ENCODE results near the gene USP15. TPM values are rescaled to one million over a fixed set of nuclear protein-coding genes. Genes with fewer than 3 reads are reported as not detected.

Gene USP15
- total and polyA plus RNA-seq, 2 donors (not counting 1 experiment from before 2014, with no cell fraction given) = 116 to 182 TPM

DNA sequence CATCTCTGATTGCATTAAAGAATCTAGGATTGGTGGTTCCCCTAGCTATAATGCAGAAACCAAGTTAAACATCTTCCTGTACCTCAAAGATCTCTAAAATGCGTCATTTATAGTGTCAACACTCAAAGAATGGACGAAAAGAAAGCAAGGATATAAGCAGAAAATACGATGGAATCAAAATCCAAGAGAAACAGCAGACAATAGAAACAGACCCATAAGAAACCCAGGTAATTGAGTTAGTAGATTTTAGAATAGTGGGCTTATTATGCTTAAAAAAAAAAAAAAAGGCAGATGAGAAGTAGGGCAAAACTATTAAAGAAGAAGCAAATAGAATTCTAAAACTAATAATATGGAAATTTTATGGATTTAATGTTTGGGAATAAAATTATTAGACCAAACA, 44.4 kb downstream of the USP15 start:
- Histone ChIP-seq H3K4me1 (ENCODE audit: control insufficient read depth in 2 of 2, insufficient read depth in 2 of 2, low read length in 2 of 2) (no peaks in the 10 kb centered on the region), H3K36me3 (replicated peaks in 1 of 2; ENCODE audit: control extremely low read depth in 1 of 2, control insufficient read depth in 1 of 2, extremely low read depth in 1 of 2, insufficient read depth in 2 of 2, low read length in 1 of 2) (peaks cover 4 to 58% of the 10 kb centered on the region in 2 experiments), H3K79me2 (ENCODE audit: control insufficient read depth, insufficient read depth, low read length) (peaks cover 94% of the 10 kb centered on the region), H3K27ac (ENCODE audit: low read length in 2 of 2) (no peak overlapping the region), H3K4me2 (replicated peaks; ENCODE audit: low read depth, low read length, poor library complexity, severe bottlenecking) (no peak overlapping the region), H3K27me3 (replicated peaks in 1 of 4; ENCODE audit: control extremely low read depth in 1 of 4, control insufficient read depth in 3 of 4, insufficient read depth in 4 of 4, low read length in 3 of 4) (no peaks in the 10 kb centered on the region), H3K9ac (ENCODE audit: low read length) (no peak overlapping the region), H2AFZ (ENCODE audit: insufficient read depth, low read depth, low read length, poor library complexity, severe bottlenecking) (no peak overlapping the region), H4K20me1 (ENCODE audit: control insufficient read depth, insufficient read depth, low read length, poor library complexity, severe bottlenecking) (peaks cover 51% of the 10 kb centered on the region), H3K9me3 (ENCODE audit: control extremely low read depth in 1 of 3, control insufficient read depth in 2 of 3, insufficient read depth in 1 of 3, low read length in 2 of 3) (peaks cover 0 to 5% (median 4%) of the 10 kb centered on the region in 3 donors), H3K4me3 (ENCODE audit: control extremely low read depth in 1 of 5, extremely low read depth in 1 of 5, insufficient read depth in 1 of 5, low read depth in 2 of 5, low read length in 4 of 5) (no peak overlapping the region)
- DNase-seq (no peak), ATAC-seq (ENCODE audit: low read depth) (no peak)
- Mint-ChIP-seq H3K4me3 (no peak overlapping the region), H3K27ac (no peak overlapping the region), H3K9me3 (ENCODE audit: insufficient read depth) (peaks cover 9% of the 10 kb centered on the region), H3K27me3 (no peaks in the 10 kb centered on the region), H3K4me1 (peaks cover 36% of the 10 kb centered on the region)
- intact Hi-C loops (cut with micrococcal nuclease) = loop anchor here (10.0 kb wide), 1 partner anchor 50 kb away; no protein-coding TSS in a partner anchor
- no CpG with 5 or more reads among the region's 3 CpGs for WGBS (ENCODE audit: insufficient coverage)
- POLR2A ChIA-PET = no interaction called here
- TF ChIP-seq, protein P1, sequence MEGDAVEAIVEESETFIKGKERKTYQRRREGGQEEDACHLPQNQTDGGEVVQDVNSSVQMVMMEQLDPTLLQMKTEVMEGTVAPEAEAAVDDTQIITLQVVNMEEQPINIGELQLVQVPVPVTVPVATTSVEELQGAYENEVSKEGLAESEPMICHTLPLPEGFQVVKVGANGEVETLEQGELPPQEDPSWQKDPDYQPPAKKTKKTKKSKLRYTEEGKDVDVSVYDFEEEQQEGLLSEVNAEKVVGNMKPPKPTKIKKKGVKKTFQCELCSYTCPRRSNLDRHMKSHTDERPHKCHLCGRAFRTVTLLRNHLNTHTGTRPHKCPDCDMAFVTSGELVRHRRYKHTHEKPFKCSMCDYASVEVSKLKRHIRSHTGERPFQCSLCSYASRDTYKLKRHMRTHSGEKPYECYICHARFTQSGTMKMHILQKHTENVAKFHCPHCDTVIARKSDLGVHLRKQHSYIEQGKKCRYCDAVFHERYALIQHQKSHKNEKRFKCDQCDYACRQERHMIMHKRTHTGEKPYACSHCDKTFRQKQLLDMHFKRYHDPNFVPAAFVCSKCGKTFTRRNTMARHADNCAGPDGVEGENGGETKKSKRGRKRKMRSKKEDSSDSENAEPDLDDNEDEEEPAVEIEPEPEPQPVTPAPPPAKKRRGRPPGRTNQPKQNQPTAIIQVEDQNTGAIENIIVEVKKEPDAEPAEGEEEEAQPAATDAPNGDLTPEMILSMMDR (IDR thresholded peaks at IDR 0.05) = no peak
- TF ChIP-seq EZH2 (IDR thresholded peaks at IDR 0.05; ENCODE audit: borderline replicate concordance, insufficient read depth, low read depth, low read length, poor library complexity, severe bottlenecking) = no peak
- CTCF ChIA-PET = no interaction called here

DNA sequence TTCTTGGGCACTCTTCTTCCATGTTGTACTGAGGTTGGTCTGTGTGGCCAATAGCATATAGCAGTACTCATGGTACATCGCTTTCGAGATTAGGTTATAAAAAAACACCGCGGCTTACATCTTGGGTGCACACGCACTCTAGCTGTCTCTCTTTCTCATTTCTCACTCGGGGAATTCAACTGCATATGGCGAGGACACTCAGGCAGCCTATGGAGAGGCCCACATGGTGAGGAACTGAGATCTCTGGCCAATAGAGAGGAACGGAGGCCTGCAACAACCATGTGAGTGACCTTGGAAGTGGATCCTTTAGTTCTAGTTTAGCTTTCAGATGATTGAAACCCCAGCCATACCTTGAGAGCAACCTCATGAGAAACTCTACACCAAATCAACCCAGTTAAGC, 45.6 kb downstream of the USP15 start:
- Histone ChIP-seq H3K4me3 (ENCODE audit: control extremely low read depth in 1 of 5, extremely low read depth in 1 of 5, insufficient read depth in 1 of 5, low read depth in 2 of 5, low read length in 4 of 5) (no peak overlapping the region), H3K4me1 (ENCODE audit: control insufficient read depth in 2 of 2, insufficient read depth in 2 of 2, low read length in 2 of 2) (peaks cover 0 to 6% of the 10 kb centered on the region in 2 donors), H3K36me3 (replicated peaks in 1 of 2; ENCODE audit: control extremely low read depth in 1 of 2, control insufficient read depth in 1 of 2, extremely low read depth in 1 of 2, insufficient read depth in 2 of 2, low read length in 1 of 2) (peaks cover 4 to 64% of the 10 kb centered on the region in 2 experiments), H3K9me3 (ENCODE audit: control extremely low read depth in 1 of 3, control insufficient read depth in 2 of 3, insufficient read depth in 1 of 3, low read length in 2 of 3) (peaks cover 0 to 5% (median 4%) of the 10 kb centered on the region in 3 donors), H3K9ac (ENCODE audit: low read length) (no peak overlapping the region), H4K20me1 (ENCODE audit: control insufficient read depth, insufficient read depth, low read length, poor library complexity, severe bottlenecking) (peaks cover 44% of the 10 kb centered on the region), H3K79me2 (ENCODE audit: control insufficient read depth, insufficient read depth, low read length) (peaks cover 96% of the 10 kb centered on the region), H2AFZ (ENCODE audit: insufficient read depth, low read depth, low read length, poor library complexity, severe bottlenecking) (no peak overlapping the region), H3K4me2 (replicated peaks; ENCODE audit: low read depth, low read length, poor library complexity, severe bottlenecking) (no peak overlapping the region), H3K27me3 (replicated peaks in 1 of 4; ENCODE audit: control extremely low read depth in 1 of 4, control insufficient read depth in 3 of 4, insufficient read depth in 4 of 4, low read length in 3 of 4) (no peaks in the 10 kb centered on the region), H3K27ac (ENCODE audit: low read length in 2 of 2) (no peak overlapping the region)
- H3K9me3 Mint-ChIP-seq (ENCODE audit: insufficient read depth) = peaks cover 9% of the 10 kb centered on the region
- H3K27me3 Mint-ChIP-seq = no peaks in the 10 kb centered on the region
- peaks cover 37% of the 10 kb centered on the region for H3K4me1 Mint-ChIP-seq
- intact Hi-C loops (cut with micrococcal nuclease) = loop anchor here (10.0 kb wide), 1 partner anchor 49 kb away; no protein-coding TSS in a partner anchor
- DNase-seq (no peak), ATAC-seq (ENCODE audit: low read depth) (no peak)
- WGBS (ENCODE audit: insufficient coverage) = 100% methylated on average over 4 of the region's 8 CpGs
- H3K4me3 Mint-ChIP-seq = no peak overlapping the region
- TF ChIP-seq, protein P1 (IDR thresholded peaks at IDR 0.05) = no peak
- TF ChIP-seq EZH2 (IDR thresholded peaks at IDR 0.05; ENCODE audit: borderline replicate concordance, insufficient read depth, low read depth, low read length, poor library complexity, severe bottlenecking) = no peak
- H3K27ac Mint-ChIP-seq = no peak overlapping the region
- CTCF ChIA-PET = no interaction called here
- POLR2A ChIA-PET = interaction anchor here (0.6 kb wide), 1 partner anchor 92 kb away, joined by 4 read pairs; no protein-coding TSS in a partner anchor
